SK-N-MC (cell line): ENCODE data around the gene PPFIBP2.

Experiments
- DNase-seq: peaks from one replicate; pipeline ENCODE4 v3.0.0-alpha.2; 2011; ENCODE audit warnings: low read depth, low spot score
- H3K27ac ChIP-seq: fragments of 200-600 bp; sonication (generic); 2 replicates; pipeline ENCODE4 v1.5.1; 2016; ENCODE audit warnings: mixed run types
- H3K36me3 ChIP-seq: fragments of 200-600 bp; sonication (generic); 2 replicates; pipeline ENCODE4 v1.6.1; 2017; ENCODE audit warnings: antibody characterized with exemption, low read length, mixed read lengths; ENCODE audit not compliant: insufficient read depth
- H3K4me3 ChIP-seq: fragments of 200-600 bp; sonication (generic); 2 replicates; pipeline ENCODE4 v1.5.1; 2016
- H3K9ac ChIP-seq: fragments of 200-600 bp; sonication (generic); 2 replicates; pipeline ENCODE4 v1.8.0; 2017; ENCODE audit warnings: mixed run types, mixed read lengths; ENCODE audit not compliant: insufficient read length
- H3K9me3 ChIP-seq: fragments of 200-600 bp; sonication (generic); 2 replicates; pipeline ENCODE4 v1.6.1; 2017; ENCODE audit warnings: low read depth, mild to moderate bottlenecking, antibody characterized with exemption, low read length, moderate library complexity, mixed read lengths
- EZH2 ChIP-seq: fragments of 200-600 bp; sonication (generic); IDR thresholded peaks from one replicate; pipeline ENCODE4 v1.6.1; 2017; ENCODE audit warnings: antibody characterized with exemption
- FOXP2 ChIP-seq: optimal IDR thresholded peaks from 2 replicates; pipeline ENCODE3; 2011; ENCODE audit warnings: mild to moderate bottlenecking, moderate library complexity; ENCODE audit not compliant: insufficient read depth; ENCODE audit errors: extremely low read length, control extremely low read depth
- POLR2AphosphoS5 ChIP-seq: IDR thresholded peaks from 2 replicates; pipeline ENCODE4 v1.6.1; 2012; ENCODE audit warnings: mild to moderate bottlenecking, low read depth, low read length, borderline replicate concordance

The PPFIBP2 gene

DNA sequence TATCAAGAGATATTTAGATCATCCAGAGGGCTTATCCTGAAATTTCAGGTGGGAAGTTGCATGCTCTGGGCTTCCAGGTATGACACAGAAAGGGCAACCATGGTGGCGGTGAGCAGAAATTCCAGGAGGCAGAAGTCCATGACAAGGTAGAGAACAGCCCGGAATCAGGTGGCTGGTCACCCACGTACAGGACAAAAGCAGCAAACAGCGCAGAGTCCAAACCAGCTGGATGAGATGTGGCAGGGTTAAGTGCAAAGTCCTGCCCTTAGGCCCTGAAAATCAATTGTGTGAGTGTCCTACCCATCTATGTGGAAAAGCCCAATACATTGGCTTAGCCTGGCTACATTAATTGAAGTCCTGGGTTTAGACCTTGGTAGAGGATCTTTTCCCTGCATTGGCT lies 11.6 kb downstream of the PPFIBP2 start:
- H3K9ac ChIP-seq: no peak overlapping the region
- no peak overlapping the region for H3K4me3 ChIP-seq
- no peaks in the 10 kb centered on the region for H3K36me3 ChIP-seq
- no peak for DNase-seq
- H3K27ac ChIP-seq: no peak overlapping the region
- no peaks in the 10 kb centered on the region for H3K9me3 ChIP-seq
- TF ChIP-seq POLR2AphosphoS5 (no peak), FOXP2 (no peak), EZH2 (no peak)

DNA sequence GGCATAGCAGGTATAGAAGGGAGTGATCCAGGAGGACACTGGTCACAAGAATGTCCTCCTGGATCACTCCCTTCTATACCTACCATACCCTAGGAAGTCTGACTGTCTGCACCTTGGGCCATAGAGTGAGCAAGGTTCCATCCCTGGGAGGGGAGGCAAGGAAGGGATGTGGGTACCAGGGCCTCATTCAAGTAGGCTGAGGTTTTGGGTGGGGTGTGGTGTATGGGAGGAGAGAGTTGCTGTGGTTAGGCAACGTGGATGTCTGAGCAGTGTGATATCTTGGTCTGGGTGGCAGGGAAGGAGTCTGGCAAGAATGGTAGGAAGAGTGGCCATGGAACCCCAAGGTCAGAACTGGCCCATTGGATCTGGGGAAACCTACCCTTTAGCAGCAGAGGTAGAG lies 13.2 kb downstream of the PPFIBP2 start:
- no peak for TF ChIP-seq FOXP2
- TF ChIP-seq EZH2: no peak
- no peak for TF ChIP-seq POLR2AphosphoS5
- DNase-seq: no peak
- Histone ChIP-seq H3K9ac (no peak overlapping the region), H3K9me3 (no peaks in the 10 kb centered on the region), H3K4me3 (no peak overlapping the region), H3K36me3 (no peaks in the 10 kb centered on the region), H3K27ac (no peak overlapping the region)

DNA sequence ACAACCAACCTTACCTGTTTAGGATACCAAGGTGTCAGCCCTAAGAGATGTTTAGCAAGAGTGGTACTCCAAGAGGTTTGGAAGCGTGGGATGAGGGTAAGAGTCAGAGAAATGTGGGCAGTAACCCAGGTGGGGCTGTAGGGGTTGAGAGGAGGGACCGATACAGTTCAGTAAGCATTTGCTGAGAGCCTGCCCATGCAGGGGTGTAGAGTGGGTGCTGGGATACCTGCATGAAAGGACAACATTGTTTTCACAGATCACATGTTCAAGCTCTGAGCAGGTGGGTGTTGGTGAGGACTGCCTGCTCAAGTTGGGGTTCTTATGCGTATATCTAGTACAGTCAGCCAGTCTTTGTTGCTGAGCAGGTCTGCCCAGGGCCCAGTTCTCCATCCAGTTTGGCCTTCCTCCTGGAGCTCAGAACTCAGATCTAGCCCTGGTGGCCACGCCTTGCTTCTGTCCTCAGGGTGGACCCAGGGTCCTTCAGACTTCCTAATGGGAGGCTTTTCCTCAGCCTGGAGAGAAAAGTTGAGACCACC lies 14.8 kb downstream of the PPFIBP2 start:
- DNase-seq: no peak
- no peak overlapping the region for H3K27ac ChIP-seq
- H3K36me3 ChIP-seq: no peaks in the 10 kb centered on the region
- H3K4me3 ChIP-seq: no peak overlapping the region
- H3K9me3 ChIP-seq: no peaks in the 10 kb centered on the region
- H3K9ac ChIP-seq: no peak overlapping the region
- TF ChIP-seq POLR2AphosphoS5: no peak
- TF ChIP-seq FOXP2: no peak
- TF ChIP-seq EZH2: no peak

DNA sequence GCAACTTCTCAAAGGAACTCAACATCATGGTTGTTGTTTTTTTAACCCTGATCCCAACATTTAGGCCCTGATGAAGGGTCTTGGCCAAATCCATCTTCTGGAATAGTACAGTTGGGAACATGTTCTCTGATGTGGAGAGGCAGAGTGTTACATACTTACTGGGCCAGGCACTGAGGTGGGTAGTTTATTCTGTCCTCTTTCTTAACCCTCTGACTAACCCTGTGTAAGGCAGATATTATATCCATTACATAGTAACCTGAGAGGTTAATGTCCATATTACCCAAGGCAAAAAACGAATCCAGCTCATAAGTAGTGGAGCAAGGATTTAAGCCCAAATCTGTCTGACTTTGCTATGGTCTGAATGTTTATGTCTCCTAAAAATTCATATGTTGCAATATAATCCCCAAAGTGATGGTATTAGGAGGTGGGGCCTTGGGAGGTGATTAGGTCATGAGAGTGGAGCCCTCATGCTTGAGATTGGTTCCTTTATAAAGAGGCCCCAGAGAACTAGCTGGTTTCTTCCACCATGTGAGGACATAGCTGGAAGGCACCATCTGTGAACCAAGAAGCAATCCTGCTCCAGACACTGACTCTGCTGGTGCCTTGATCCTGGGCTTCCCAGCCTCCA lies 16.3 kb downstream of the PPFIBP2 start:
- TF ChIP-seq EZH2 (no peak), POLR2AphosphoS5 (no peak), FOXP2 (no peak)
- Histone ChIP-seq H3K36me3 (no peaks in the 10 kb centered on the region), H3K9ac (no peak overlapping the region), H3K27ac (no peak overlapping the region), H3K9me3 (no peaks in the 10 kb centered on the region), H3K4me3 (no peak overlapping the region)
- no peak for DNase-seq

DNA sequence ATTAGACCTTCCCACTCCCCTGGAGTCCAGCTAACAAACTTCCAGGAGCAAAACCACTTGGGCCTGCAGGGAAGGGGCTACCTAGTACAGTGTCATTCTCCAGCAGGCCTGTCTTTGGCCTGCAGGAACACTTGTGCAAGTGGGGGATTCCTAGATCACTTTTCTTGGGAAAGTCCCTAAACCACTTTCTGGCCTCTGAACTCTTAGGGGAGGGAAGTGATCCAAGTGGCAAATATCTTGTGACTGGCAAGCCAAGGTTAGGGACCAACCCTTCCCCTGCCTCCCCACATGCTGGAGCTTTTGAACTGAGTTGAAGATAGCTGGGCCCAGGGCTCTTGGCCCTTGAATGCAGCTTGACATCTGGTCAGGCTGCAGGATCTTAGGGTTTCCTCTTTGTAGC lies 17.2 kb downstream of the PPFIBP2 start:
- H3K27ac ChIP-seq: no peak overlapping the region
- DNase-seq: no peak
- no peaks in the 10 kb centered on the region for H3K36me3 ChIP-seq
- H3K4me3 ChIP-seq: no peak overlapping the region
- H3K9ac ChIP-seq: no peak overlapping the region
- no peaks in the 10 kb centered on the region for H3K9me3 ChIP-seq
- TF ChIP-seq EZH2: no peak
- TF ChIP-seq POLR2AphosphoS5: no peak
- TF ChIP-seq FOXP2: no peak

DNA sequence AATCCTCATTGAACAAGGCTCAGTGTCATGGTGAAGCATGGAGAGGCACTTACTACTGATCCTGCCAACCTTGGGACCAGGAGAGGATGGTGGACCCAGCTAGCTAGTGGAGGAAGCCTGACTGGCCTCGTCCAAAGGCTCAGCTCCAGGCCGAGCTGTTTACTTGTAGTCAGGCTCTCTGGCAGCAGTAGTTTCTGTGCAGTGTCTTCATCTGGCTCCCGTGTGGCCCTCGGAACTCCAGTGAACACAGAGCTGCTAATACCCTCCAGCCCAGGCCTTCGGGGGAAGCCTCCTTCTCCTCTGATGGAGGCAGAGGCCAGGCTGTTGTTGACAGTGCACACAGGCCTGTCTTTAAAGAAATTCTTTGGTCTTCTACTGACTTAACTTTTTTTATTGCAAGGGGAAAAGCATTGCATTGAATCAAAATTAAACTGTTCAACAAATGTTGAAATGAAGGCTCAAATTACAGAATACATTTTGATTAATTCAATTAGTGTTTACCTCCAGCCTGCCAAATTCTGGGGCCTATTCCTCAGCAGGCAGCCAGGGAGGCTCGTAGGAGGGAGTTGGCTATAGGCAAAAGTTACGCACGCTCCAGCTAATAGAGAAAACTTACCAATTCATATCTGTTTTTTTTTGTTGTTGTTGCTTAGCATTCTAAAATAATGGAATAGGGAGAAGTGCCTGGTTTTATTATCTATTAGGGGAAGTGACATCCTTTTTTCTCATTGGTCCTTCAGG lies 18.8 kb downstream of the PPFIBP2 start:
- H3K36me3 ChIP-seq: no peaks in the 10 kb centered on the region
- TF ChIP-seq FOXP2 (no peak), POLR2AphosphoS5 (no peak)
- H3K9ac ChIP-seq: no peak overlapping the region
- H3K27ac ChIP-seq: no peak overlapping the region
- DNase-seq: no peak
- H3K9me3 ChIP-seq: no peaks in the 10 kb centered on the region
- no peak overlapping the region for H3K4me3 ChIP-seq

DNA sequence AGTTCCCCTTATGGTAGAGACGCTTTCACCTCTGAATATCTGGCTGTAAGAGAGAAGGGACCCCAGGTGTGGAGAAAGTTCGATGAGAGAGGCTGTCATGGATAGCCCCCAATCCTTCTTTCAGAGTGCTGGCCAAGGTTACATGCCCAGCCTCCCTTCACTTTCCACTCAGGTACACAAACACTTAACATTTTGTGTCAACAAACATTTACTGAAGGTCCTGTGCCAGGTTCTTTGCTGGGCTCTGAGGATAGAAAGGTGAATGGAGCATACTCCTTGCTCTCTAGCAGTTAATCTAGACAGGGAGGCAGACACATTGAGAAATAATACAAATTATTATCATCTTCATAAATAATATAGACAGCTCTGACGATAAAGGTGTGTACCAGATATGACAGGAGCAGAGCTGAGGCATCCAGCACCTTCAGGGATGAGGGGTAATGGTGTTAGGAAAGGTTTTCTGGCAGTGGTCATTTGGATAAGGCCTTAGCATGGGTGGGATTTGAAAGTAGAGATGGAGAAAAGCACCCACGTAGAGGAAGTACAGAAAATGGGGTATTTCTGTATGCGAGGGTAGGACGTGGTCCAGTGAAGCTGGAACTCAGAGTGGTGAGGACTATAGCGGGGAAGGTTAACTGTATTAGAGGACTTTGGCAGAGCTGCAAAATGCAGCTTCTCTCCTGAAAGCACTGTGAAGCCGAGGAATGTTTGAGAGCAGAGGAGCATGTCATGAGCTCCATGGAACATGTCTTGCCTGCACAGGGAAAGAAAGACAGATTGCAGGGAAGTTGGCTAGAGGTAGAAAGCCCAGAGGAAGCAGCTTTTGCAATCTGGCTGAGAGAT lies 19.6 kb downstream of the PPFIBP2 start:
- Histone ChIP-seq H3K4me3 (no peak overlapping the region), H3K9ac (no peak overlapping the region), H3K27ac (no peak overlapping the region), H3K9me3 (no peaks in the 10 kb centered on the region), H3K36me3 (no peaks in the 10 kb centered on the region)
- DNase-seq: no peak
- no peak for TF ChIP-seq POLR2AphosphoS5
- TF ChIP-seq FOXP2: no peak
- TF ChIP-seq EZH2: no peak

DNA sequence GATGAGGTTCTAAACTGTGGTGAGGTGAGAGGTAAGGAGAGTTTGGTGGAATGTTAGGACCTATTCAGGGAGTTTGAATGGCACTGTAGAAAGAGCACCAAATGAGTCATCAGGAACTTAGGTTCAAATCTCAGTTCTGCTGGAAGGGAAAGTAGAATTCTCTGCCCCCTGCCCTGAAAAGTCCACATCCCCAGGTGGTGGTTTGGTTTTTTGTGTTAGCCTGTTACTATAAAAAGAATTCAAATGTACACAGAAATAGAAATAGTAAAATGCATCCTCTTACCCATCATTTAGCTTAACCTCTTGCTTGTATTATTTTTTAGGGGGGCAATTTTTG lies 20.2 kb downstream of the PPFIBP2 start:
- Histone ChIP-seq H3K9ac (no peak overlapping the region), H3K27ac (no peak overlapping the region)
- TF ChIP-seq FOXP2 (no peak), EZH2 (no peak), POLR2AphosphoS5 (no peak)

More for the DNA sequence above, 20.2 kb downstream of the PPFIBP2 start:
- Histone ChIP-seq H3K9me3 (no peaks in the 10 kb centered on the region), H3K36me3 (no peaks in the 10 kb centered on the region), H3K4me3 (no peak overlapping the region)
- no peak for DNase-seq
